Measurements from ENCODE around the gene SIRT5.

GRCh38 chr6:13559968-13560650 is 14.3 kb upstream of the SIRT5 start:
- TF ChIP-seq CTCF (IDR thresholded peaks at IDR 0.05) (no peak), POLR2A (IDR thresholded peaks at IDR 0.05) (no peak)

Data from thyroid gland (tissue), 4 donors.